ENCODE results near the gene DNAH2.

DNAH2 gene

GRCh38 chr17:7839190-7839875 is 121.8 kb downstream of the DNAH2 start:
- DNase-seq (ENCODE audit: low spot score), result no peak

DNA sequence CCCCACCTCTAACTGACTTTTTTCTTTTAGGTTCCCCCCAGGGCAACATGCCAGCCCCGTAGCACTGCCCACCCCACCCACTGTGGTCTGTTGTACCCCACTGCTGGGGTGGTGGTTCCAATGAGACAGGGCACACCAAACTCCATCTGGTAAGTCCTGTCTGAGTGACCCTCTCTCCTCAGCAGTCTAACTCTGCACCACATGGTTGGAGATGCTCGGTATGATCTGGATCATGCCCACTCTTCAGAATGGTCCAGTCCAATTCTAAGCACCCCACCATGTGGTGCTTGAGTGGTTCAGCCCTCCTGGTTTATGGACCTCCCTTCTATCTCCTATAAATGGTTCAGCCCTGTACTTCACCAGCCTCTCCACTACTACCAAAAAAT is 122.3 kb downstream of the DNAH2 start:
- no peak for DNase-seq (ENCODE audit: low spot score)

DNA sequence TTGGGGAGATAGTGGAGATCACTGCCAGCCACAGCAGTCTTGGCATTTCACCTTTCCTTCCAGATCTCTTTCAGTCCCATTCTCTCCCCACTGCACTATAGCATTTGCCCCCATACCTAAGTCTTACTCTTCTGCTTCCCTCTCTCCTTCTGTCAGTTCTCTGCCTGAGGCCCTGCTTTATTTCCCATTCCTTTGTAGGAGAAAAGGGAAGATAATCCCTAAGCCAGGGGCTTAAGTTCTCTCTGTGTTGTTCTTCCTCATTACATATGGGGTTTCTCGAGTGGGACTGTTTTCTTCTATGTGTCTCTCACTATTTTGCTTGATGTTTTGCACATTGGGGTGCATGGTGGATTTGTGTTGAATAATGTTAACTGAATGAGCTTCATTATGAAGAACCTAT is 122.9 kb downstream of the DNAH2 start:
- no peak for DNase-seq (ENCODE audit: low spot score)

GRCh38 chr17:7840875-7841274 is 123.3 kb downstream of the DNAH2 start:
- DNase-seq (ENCODE audit: low spot score), result no peak

- DNase-seq (ENCODE audit: low spot score), result peak; percentile 50
These were observed 123.9 kb downstream of the DNAH2 start for GRCh38 chr17:7841396-7841914.

GRCh38 chr17:7841915-7842379 is 124.4 kb downstream of the DNAH2 start:
- peak; percentile 79 for DNase-seq (ENCODE audit: low spot score)

DNA sequence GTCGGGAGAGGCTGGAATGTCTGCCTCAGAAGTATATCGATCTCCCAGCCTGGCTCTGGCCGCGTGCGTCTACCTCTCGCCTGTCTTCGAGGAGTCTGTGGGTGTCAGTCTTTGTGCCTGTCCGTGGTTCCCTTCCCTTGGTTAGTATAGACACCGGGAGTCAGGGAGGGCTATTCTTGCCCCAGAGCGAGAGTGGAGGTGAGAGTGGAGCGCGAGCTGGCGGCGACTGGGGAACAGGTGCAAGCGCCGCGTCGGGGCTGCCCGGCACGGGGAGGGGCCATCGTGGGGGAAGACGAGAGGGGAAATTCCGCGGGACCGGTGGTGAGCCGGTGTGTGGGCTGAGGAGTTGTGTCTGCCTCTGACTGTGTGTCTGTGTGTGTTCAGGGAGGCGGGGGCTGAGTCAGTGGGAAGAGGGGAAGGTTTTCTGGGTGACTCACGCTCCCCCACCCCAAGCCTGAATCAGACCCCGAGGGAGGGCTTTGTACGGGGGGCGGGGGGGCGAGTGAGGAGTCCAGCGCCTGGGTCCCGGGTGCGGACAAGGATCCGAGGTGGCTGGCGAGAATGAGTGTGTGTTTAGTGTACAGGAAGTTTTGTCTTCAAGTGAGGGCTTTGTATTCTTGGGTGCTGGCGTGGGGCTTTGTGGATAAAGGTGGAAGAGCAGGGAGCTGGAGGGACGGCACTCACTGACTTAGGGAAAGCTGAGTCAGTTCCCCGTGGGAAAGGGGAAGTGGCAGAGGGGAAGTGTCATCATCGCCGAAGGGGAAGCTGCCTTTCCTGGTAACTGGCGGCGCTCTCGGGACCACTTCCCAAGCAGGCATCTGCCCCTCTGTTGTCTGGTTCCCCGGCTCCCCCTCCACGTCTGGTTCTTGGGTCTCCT is 125.1 kb downstream of the DNAH2 start:
- peak; percentile 75 for DNase-seq (ENCODE audit: low spot score)

GRCh38 chr17:7843257-7843535 is 125.7 kb downstream of the DNAH2 start:
- no peak for DNase-seq (ENCODE audit: low spot score)

DNA sequence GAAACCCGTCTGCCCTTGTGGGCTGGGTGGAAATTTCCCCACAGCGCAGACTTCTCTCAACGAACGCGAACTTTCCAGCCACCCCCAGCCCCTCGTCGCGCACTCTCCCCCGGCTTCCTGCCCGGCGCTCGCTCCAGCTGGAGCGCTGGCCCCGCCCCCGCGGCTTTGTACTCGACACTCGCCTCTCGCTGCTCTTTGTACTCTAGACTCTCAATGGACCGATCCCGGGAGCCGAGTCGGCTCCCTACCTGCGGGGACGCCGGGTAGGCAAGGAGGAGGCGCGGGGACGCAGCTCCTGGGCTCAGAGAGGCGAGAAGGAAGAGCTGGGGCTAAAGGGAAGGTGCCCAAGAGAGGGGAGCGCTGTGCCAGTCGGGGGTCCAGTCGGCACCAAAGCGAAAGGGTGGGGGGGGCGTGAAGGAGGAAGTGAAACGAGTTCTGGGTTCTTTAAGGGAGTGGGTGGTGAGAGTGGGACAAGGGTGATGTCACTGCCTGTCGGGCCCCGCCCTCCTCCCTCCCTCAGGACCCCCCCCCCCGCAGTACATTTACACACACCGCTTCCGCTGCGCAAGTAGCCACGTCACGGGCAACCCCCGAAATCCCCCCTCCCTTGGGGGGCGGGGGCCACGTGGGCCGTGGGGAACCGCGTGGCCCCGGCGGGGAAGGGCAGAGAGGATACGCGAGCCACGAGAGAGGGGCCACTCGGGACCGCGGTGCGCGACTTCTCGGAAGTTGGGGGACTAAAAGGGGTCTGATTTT is 126.2 kb downstream of the DNAH2 start:
- peak; percentile 91 for DNase-seq (ENCODE audit: low spot score)

DNA sequence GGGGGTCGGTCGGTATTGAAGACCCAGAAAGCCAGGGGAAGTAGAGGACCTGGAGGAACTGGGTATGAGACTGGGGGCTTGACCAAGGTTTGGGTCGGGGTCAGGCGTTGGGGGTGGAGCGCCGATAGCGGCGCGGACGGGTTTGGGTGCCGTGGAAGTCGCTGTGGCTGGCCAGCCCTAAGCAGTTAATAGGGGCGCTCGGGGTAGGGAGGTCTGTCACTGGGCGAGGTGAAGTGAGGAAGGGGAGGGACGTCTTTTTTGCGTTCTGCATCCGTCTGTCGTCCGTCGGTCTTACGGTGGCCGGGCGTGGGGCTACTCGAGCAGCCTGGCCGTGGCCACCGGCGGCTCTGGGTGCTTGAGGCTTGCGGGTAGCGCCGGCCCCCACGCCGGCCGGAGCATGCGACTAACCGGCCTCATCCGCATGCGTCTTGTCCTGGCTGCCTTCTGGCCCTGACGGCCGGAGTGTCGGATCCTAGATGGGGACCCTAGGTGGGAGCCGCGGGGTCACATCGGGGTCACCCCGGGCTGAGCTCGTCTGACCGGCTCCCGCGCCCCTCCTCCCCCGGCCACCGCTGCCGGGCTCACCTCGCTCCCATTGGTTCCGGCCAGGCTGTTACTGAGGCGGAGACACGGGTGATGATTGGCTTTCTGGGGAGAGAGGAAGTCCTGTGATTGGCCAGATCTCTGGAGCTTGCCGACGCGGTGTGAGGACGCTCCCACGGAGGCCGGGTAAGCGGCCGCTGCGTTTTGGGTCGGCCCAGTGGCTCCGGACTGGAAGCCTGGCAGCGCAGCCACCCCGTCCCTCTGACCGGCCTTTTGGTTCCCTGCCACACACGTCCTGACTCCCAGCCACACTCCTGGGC is 127.0 kb downstream of the DNAH2 start:
- peak; percentile 92 for DNase-seq (ENCODE audit: low spot score)

GRCh38 chr17:7845359-7846062 is 128.0 kb downstream of the DNAH2 start:
- no peak for DNase-seq (ENCODE audit: low spot score)

DNA sequence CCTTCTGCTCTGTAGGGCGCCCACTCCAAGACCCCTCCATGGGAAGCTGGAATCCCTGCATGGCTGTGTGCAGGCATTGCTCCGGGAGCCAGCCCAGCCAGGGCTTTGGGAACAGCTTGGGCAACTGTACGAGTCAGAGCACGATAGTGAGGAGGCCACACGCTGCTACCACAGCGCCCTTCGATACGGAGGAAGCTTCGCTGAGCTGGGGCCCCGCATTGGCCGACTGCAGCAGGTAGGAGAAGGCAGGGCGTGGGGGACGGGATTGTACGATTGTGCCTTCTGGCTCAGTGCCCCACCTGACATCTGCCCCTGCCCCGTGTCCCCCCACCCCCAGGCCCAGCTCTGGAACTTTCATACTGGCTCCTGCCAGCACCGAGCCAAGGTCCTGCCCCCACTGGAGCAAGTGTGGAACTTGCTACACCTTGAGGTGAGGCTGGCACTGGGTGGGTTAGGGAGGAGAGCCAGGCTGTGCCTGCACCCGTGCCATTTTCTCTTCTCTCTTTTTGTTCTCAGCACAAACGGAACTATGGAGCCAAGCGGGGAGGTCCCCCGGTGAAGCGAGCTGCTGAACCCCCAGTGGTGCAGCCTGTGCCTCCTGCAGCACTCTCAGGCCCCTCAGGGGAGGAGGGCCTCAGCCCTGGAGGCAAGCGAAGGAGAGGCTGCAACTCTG is 128.7 kb downstream of the DNAH2 start:
- DNase-seq (ENCODE audit: low spot score), result no peak

GRCh38 chr17:7846765-7847661 is 129.5 kb downstream of the DNAH2 start:
- no peak for DNase-seq (ENCODE audit: low spot score)

DNA sequence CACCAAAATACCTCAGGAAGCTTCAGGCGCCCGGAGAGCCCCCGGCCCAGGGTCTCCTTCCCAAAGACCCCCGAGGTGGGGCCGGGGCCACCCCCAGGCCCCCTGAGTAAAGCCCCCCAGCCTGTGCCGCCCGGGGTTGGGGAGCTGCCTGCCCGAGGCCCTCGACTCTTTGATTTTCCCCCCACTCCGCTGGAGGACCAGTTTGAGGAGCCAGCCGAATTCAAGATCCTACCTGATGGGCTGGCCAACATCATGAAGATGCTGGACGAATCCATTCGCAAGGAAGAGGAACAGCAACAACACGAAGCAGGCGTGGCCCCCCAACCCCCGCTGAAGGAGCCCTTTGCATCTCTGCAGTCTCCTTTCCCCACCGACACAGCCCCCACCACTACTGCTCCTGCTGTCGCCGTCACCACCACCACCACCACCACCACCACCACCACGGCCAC is 130.6 kb downstream of the DNAH2 start:
- no peak for DNase-seq (ENCODE audit: low spot score)

DNA sequence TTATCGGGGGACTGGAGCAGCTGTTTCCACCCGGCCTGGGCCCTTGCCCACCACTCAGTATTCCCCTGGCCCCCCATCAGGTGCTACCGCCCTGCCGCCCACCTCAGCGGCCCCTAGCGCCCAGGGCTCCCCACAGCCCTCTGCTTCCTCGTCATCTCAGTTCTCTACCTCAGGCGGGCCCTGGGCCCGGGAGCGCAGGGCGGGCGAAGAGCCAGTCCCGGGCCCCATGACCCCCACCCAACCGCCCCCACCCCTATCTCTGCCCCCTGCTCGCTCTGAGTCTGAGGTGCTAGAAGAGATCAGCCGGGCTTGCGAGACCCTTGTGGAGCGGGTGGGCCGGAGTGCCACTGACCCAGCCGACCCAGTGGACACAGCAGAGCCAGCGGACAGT is 131.2 kb downstream of the DNAH2 start:
- no peak for DNase-seq (ENCODE audit: low spot score)

DNA sequence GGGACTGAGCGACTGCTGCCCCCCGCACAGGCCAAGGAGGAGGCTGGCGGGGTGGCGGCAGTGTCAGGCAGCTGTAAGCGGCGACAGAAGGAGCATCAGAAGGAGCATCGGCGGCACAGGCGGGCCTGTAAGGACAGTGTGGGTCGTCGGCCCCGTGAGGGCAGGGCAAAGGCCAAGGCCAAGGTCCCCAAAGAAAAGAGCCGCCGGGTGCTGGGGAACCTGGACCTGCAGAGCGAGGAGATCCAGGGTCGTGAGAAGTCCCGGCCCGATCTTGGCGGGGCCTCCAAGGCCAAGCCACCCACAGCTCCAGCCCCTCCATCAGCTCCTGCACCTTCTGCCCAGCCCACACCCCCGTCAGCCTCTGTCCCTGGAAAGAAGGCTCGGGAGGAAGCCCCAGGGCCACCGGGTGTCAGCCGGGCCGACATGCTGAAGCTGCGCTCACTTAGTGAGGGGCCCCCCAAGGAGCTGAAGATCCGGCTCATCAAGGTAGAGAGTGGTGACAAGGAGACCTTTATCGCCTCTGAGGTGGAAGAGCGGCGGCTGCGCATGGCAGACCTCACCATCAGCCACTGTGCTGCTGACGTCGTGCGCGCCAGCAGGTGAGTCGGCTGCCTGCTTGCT is 131.7 kb downstream of the DNAH2 start:
- no peak for DNase-seq (ENCODE audit: low spot score)

- DNase-seq (ENCODE audit: low spot score), result no peak
These were observed 132.4 kb downstream of the DNAH2 start for GRCh38 chr17:7849751-7850504.

Measured in germinal center (tissue), 1 donor.